GM19395 (cell line): ENCODE data around the gene TTC28.
"Not testable (repeated sequence)": the region's sequence is repeated elsewhere in the genome, so short reads cannot be mapped to it uniquely, and the experiment has no call there.

ENCODE experiments used
- ATAC-seq: cut with Tn5 transposase; IDR thresholded peaks from one replicate; pipeline ENCODE4 v1.9.1; 2021; ENCODE audit warnings: mild to moderate bottlenecking, moderate library complexity; ENCODE audit not compliant: unreplicated experiment

Gene TTC28

GRCh38 chr22:28678778-28679610 lies 646 bp downstream of the TTC28 start:
- not testable (repeated sequence) for ATAC-seq

- ATAC-seq: not testable (repeated sequence)
Measured at GRCh38 chr22:28678170-28678569, 1.5 kb downstream of the TTC28 start.

DNA sequence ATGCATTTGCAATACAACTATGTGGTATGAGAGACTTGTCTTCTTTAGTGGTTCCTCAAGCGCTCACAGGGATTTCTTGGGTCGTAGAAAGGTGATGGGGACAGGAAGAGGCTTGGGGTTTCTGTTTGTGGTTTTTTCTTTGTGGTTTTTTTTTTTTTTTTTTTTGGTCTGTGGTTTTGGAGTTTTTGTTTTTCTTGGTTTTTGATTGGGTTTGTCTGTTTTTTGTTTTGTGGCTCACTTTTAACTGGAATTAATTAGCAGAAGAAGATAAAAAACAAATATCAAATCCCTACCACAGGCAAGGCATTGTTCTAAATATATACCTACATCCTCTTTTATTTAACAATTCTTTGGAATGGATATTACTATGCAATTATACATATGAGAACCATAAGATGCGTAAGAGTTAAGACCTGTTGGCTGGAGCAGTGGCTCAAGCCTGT lies 5.5 kb downstream of the TTC28 start:
- ATAC-seq: peak; percentile 77

DNA sequence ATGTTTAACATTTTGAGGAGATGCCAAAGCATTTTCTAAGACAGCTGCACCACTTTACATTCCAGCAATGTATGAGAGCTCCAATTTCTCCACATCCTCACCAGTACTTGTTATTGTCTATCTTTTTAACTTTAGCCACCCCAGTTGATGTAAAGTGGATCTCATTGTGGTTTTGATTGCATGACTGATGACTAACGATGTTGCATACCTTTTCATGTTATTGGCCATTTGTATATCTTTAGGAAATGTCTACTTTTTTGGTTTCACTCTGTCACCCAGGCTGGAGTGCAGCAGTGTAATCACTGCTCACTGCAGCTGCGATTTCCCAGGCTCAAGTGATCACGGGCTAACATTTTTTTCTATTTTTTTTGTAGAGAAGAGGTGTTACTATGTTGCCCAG lies 8.9 kb downstream of the TTC28 start:
- ATAC-seq: no peak

DNA sequence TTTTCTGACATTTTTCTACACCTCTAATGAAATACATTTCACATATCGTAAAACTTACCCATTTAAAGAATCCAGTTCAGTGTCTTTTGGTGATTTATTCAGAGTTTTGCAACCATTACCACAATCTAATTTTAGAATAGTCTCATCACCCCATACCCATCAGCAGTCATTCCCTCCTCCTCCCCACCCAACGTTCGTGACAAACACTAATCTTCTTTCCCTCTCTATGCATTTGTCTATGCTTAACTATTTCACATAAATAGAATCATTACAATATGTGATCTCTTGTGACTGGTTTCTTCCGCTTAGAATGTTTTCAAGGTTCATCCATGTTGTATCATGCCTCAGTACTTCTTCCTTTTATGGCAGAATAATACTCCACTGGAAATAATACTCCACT lies 9.5 kb downstream of the TTC28 start:
- ATAC-seq: no peak

DNA sequence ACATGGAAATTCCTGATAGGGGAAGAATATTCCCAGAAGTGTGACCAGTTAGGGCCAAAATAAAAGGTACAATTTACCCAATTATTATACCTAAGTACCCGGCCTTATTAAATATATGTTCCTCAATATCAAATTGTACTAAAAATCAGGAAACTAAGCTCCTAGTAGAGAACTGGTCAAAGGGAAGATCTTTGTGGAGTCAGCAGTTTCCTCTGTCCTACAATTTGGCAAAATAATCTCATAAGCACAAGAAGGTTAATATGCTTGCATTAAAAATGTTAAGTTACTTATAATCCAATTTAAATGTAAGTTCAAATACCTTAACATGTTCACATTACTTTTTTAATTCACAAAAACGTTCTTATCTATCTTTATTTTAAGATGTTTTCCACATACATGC lies 10.3 kb downstream of the TTC28 start:
- no peak for ATAC-seq

DNA sequence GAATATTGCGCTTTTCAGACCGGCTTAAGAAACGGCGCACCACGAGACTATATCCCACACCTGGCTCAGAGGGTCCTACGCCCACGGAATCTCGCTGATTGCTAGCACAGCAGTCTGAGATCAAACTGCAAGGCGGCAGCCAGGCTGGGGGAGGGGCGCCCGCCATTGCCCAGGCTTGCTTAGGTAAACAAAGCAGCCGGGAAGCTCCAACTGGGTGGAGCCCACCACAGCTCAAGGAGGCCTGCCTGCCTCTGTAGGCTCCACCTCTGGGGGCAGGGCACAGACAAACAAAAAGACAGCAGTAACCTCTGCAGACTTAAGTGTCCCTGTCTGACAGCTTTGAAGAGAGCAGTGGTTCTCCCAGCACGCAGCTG lies 16.1 kb downstream of the TTC28 start:
- ATAC-seq: not testable (repeated sequence)

- no peak for ATAC-seq
Measured at GRCh38 chr22:28658448-28658847, 21.2 kb downstream of the TTC28 start.

- no peak for ATAC-seq
Measured at GRCh38 chr22:28656181-28656580, 23.5 kb downstream of the TTC28 start.

DNA sequence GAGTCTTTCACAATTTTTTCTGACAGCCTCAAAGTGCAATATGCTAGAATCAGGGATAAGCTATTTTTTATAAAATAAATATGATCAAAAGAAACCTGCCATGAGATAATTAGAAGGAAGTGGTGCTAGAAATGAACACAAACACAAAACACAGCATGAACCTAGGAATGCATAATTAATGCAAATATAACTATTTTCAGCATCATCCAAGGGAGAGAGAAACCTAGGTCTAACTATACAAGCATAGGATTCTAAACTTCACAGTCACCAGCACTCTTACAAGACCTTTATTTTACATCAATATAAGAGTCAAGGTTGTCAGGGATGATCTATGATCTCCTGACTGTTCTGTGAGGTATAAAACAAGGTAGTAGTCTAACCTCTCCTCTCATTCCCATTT lies 29.2 kb downstream of the TTC28 start:
- ATAC-seq: no peak

GRCh38 chr22:28648792-28649191 lies 30.8 kb downstream of the TTC28 start:
- no peak for ATAC-seq

DNA sequence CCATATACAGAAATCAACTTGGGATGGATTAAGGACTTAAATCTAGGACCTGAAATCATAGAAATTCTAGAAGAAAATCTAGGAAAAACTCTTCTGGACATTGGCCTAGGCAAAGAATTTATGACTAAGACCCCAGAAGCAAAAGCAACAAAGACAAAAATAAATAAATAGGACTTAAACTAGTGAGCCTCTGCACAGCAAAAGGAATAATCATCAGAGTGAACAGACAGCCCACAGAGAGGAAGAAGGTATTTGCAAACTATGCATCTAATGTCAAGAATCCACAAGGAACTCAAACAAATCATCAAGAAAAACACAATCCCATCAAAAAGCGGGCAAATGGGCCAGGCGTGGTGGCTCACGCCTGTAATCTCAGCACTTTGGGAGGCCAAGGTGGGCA lies 32.4 kb downstream of the TTC28 start:
- no peak for ATAC-seq

DNA sequence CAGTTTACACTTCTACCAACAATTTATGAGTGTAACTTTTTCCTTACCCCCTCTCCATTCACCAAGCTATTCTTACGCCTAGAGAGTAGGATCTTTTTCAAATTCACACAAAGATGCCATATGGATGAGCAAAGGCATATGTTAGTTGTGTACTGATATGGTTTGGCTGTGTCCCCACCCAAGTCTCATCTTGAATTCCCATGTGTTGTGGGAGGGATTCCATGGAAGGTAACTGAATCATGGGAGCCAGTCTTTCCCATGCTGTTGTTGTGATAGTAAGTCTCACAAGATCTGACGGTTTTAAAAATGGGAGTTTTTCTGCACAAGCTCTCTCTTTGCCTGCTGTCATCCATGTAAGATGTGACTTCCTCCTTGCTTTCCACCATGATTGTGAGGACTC lies 40.3 kb downstream of the TTC28 start:
- ATAC-seq: no peak

DNA sequence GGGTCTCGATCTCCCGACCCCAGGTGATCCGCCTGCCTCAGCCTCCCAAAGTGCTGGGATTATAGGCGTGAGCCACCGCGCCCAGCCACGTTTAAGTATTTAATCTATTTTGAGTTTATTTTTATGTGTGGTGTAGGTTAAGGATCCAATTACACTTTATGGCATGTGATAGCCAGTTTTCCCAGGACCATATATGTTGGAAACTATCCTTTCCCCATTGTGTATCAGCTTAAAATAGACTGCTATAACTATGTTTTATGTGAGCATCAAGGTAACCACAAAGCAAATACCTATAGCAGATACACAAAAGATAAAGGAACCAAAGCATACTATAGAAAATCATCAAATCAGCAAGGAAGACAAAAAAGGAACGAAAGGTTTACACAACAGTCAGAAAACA lies 42.4 kb downstream of the TTC28 start:
- ATAC-seq: no peak

GRCh38 chr22:28630177-28630574 lies 49.5 kb downstream of the TTC28 start:
- ATAC-seq: no peak

DNA sequence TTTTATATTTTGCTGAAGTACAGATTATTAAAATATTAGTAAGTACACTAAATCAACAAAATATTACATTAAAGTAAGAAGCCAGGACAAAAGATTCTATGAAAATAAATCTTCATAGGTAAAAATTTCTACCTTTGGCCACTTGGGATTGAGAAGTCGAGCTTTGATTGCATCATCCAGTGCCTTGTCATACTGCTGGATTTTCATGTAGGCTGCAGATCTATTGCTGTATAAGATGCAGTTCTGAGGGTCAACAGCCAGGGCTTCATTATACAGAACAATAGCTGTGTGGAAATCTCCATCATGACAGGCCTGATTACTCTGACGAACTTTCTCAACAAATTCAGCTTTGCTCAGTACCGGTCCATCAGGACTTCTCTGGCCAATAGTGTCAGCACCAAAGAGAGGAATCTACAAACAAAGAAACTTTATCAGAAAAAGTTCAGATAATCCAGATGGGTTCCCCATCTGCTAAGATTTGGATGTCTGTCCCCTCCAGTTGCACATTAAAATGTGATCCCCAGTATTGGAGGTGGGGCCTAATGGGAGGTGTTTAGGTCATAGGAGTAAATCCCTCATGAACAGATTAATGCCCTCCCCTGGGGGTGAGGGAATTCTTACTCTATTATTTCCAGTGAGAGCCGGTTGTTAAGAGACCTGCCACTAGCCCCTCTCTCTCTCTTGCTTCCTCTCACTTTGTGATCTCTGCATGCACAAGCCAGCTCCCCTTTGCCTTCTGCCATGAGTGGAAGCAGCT lies 50.0 kb downstream of the TTC28 start:
- no peak for ATAC-seq

DNA sequence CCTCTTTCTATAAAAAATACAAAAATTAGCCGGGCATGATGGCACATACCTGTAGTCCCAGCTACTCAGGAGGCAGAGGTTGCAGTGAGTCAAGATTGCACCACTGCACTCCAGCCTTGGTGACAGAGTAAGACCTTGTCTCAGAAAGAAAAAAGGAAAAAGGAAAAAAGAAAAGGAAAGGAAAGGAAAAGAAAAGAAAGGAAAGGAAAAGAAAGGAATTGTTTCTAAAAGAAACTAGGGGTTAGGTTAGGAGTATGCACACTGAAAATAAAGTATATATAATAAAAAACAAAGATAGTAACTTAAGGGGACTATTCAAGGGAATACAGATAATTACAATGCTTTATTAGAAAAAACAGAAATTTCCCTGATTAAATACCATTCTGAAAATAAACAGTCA lies 50.9 kb downstream of the TTC28 start:
- ATAC-seq: no peak

DNA sequence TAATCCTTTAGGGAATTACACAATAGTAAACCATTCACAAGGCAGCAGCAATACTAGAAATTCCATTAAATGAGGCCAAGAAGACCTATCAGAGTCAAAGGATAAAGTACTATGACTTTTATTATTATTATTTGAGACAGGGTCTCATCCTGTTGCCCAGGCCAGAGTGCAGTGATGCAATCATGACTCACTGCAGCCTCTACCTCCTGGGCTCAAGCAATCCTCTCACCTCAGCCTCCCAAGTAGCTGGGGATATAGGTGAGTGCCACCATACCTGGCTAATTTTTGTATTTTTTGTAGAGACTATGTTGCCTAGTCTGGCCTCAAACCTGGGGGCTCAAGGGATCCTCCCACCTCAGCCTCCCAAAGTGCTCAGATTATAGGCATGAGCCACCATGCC lies 51.8 kb downstream of the TTC28 start:
- ATAC-seq: no peak

DNA sequence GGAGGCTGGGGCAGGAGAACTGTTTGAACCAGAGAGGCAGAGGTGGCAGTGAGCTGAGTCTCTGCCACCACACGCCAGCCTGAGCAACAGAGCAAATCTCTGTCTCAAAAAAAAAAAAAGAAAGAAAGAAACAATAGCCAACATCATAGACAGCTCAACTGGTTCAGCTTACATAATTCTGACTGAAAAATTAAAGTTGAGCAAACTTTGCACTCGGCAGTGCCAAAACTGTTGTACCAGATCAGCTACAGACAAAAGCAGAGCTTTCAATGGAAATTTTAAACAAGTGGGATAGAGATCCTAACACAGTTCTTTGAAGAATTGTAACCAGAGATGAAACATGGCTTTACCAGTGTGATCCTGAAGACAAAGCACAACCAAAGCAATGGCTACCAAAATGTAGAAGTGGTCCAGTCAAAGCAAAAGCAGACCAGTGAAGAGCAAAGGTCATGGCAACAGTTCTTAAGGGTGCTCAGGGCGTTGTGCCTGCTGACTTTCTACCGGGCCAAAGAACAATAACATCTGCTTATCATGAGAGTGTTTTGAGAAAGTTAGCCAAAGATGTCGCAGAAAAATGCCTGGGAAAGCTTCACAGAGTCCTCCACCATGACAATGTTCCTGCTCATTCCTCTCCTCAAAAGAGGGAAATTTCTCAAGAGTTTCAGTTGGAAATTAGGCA lies 59.3 kb downstream of the TTC28 start:
- ATAC-seq: no peak

DNA sequence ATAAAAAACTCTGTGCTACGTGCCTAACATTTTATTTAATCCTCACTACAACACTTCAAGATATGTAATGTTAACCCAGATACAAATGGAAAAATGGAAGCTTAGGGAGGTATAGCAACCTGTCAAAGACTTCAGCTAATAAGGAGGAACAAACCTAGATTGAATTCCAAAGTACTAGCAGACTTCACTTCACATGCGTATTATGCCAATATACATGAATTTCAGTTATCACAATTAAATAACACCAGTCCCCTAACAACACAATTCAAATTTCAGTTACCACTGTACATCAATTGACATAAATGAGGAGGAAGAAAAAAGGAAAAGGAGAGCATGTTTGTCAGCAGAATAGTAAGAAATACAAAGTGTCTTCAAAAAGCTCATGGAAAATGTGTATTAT lies 60.4 kb downstream of the TTC28 start:
- ATAC-seq: no peak

DNA sequence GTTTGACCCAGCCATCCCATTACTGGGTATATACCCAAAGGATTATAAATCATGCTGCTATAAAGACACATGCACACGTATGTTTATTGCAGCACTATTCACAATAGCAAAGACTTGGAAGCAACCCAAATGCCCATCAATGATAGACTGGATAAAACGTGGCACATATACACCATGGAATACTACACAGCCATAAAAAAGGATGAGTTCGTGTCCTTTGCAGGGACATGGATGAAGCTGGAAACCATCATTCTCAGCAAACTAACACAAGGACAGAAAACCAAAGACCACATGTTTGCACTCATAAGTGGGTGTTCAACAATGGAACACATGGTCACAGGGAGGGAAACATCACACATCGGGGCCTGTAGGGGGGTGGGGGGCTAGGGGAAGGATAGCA lies 64.2 kb downstream of the TTC28 start:
- not testable (repeated sequence) for ATAC-seq

- no peak for ATAC-seq
Measured at GRCh38 chr22:28609921-28610320, 69.7 kb downstream of the TTC28 start.
